ENCODE measurements around the gene TCN2.

Gene TCN2

GRCh38 chr22:30601464-30601863 lies 5.5 kb upstream of the TCN2 start:
- no peaks in the 10 kb centered on the region for H3K79me2 ChIP-seq (ENCODE audit: control insufficient read depth, insufficient read depth, low read length, poor library complexity)
- H3K4ac ChIP-seq (ENCODE audit: low read depth, low read length), result no peak overlapping the region
- no peaks in the 10 kb centered on the region for H3K9me3 ChIP-seq (ENCODE audit: insufficient read depth, low read depth, low read length)
- H2BK12ac ChIP-seq (ENCODE audit: low read length), result no peak overlapping the region
- no peak overlapping the region for H3K18ac ChIP-seq (ENCODE audit: low read length)
- no CpG with 5 or more reads among the region's 5 CpGs for WGBS (ENCODE audit: extremely low coverage, insufficient coverage, insufficient read length)
- no peaks in the 10 kb centered on the region for H3K27me3 ChIP-seq (ENCODE audit: insufficient read depth, low read length)
- no peak overlapping the region for H3K14ac ChIP-seq (ENCODE audit: low read length)
- no peak overlapping the region for H2AK5ac ChIP-seq (ENCODE audit: low read length)
- no peak overlapping the region for H3K4me2 ChIP-seq (ENCODE audit: low read length)
- no peak overlapping the region for H4K91ac ChIP-seq (ENCODE audit: low read depth, low read length)
- H4K8ac ChIP-seq (ENCODE audit: low read depth, low read length), result no peak overlapping the region
- no peak overlapping the region for H2AFZ ChIP-seq (ENCODE audit: insufficient read depth, low read length, poor library complexity)
- H2BK120ac ChIP-seq (ENCODE audit: insufficient read depth, low read length, poor library complexity), result no peak overlapping the region
- H3K9ac ChIP-seq (ENCODE audit: low read length), result no peak overlapping the region
- no peak overlapping the region for H3K23ac ChIP-seq (ENCODE audit: low read length)
- no peak overlapping the region for H2BK5ac ChIP-seq (ENCODE audit: low read depth, low read length, poor library complexity)
- H3K36me3 ChIP-seq (ENCODE audit: control insufficient read depth in 1 of 2, insufficient read depth in 2 of 2, low read length in 2 of 2), result no peaks in the 10 kb centered on the region
- H4K12ac ChIP-seq (ENCODE audit: low read depth, low read length), result no peak overlapping the region
- no peak for DNase-seq
- H3K27ac ChIP-seq (ENCODE audit: low read depth, low read length), result no peak overlapping the region
- peaks cover 2% of the 10 kb centered on the region for H3K79me1 ChIP-seq (ENCODE audit: low read length)
- H3K4me1 ChIP-seq (ENCODE audit: control insufficient read depth in 1 of 2, insufficient read depth in 2 of 2, low read length in 2 of 2), result no peaks in the 10 kb centered on the region
- H3K4me3 ChIP-seq (ENCODE audit: low read depth, low read length), result no peak overlapping the region

- no peak overlapping the region for H3K4me3 ChIP-seq (ENCODE audit: low read depth, low read length)
- H3K79me1 ChIP-seq (ENCODE audit: low read length), result peaks cover 5% of the 10 kb centered on the region
- H3K36me3 ChIP-seq (ENCODE audit: control insufficient read depth in 1 of 2, insufficient read depth in 2 of 2, low read length in 2 of 2), result no peaks in the 10 kb centered on the region
- H3K18ac ChIP-seq (ENCODE audit: low read length), result no peak overlapping the region
- H2BK12ac ChIP-seq (ENCODE audit: low read length), result no peak overlapping the region
- no peak overlapping the region for H2AFZ ChIP-seq (ENCODE audit: insufficient read depth, low read length, poor library complexity)
- no peak overlapping the region for H3K14ac ChIP-seq (ENCODE audit: low read length)
- H2BK5ac ChIP-seq (ENCODE audit: low read depth, low read length, poor library complexity), result no peak overlapping the region
- H4K91ac ChIP-seq (ENCODE audit: low read depth, low read length), result no peak overlapping the region
- H4K12ac ChIP-seq (ENCODE audit: low read depth, low read length), result no peak overlapping the region
- no peaks in the 10 kb centered on the region for H3K9me3 ChIP-seq (ENCODE audit: insufficient read depth, low read depth, low read length)
- H3K9ac ChIP-seq (ENCODE audit: low read length), result no peak overlapping the region
- no peak overlapping the region for H2AK5ac ChIP-seq (ENCODE audit: low read length)
- peak in 1 of 2 donors; percentile 59 for DNase-seq
- H3K23ac ChIP-seq (ENCODE audit: low read length), result no peak overlapping the region
- H3K27me3 ChIP-seq (ENCODE audit: insufficient read depth, low read length), result no peaks in the 10 kb centered on the region
- H3K79me2 ChIP-seq (ENCODE audit: control insufficient read depth, insufficient read depth, low read length, poor library complexity), result peaks cover 2% of the 10 kb centered on the region
- no CpG with 5 or more reads among the region's 3 CpGs for WGBS (ENCODE audit: extremely low coverage, insufficient coverage, insufficient read length)
- H2BK120ac ChIP-seq (ENCODE audit: insufficient read depth, low read length, poor library complexity), result no peak overlapping the region
- H3K4me1 ChIP-seq (ENCODE audit: control insufficient read depth in 1 of 2, insufficient read depth in 2 of 2, low read length in 2 of 2), result peaks cover 2 to 3% of the 10 kb centered on the region in 2 experiments
- no peak overlapping the region for H3K4ac ChIP-seq (ENCODE audit: low read depth, low read length)
- no peak overlapping the region for H4K8ac ChIP-seq (ENCODE audit: low read depth, low read length)
- no peak overlapping the region for H3K4me2 ChIP-seq (ENCODE audit: low read length)
- no peak overlapping the region for H3K27ac ChIP-seq (ENCODE audit: low read depth, low read length)
These were observed 4.9 kb upstream of the TCN2 start for GRCh38 chr22:30602049-30602448.

- H3K14ac ChIP-seq (ENCODE audit: low read length), result no peak overlapping the region
- H3K18ac ChIP-seq (ENCODE audit: low read length), result no peak overlapping the region
- no peaks in the 10 kb centered on the region for H3K36me3 ChIP-seq (ENCODE audit: control insufficient read depth in 1 of 2, insufficient read depth in 2 of 2, low read length in 2 of 2)
- peaks cover 2% of the 10 kb centered on the region for H3K79me2 ChIP-seq (ENCODE audit: control insufficient read depth, insufficient read depth, low read length, poor library complexity)
- peaks cover 5% of the 10 kb centered on the region in 2 experiments for H3K4me1 ChIP-seq (ENCODE audit: control insufficient read depth in 1 of 2, insufficient read depth in 2 of 2, low read length in 2 of 2)
- no peak overlapping the region for H4K91ac ChIP-seq (ENCODE audit: low read depth, low read length)
- no peak overlapping the region for H2BK12ac ChIP-seq (ENCODE audit: low read length)
- H3K9ac ChIP-seq (ENCODE audit: low read length), result no peak overlapping the region
- H3K23ac ChIP-seq (ENCODE audit: low read length), result no peak overlapping the region
- no peak overlapping the region for H2AFZ ChIP-seq (ENCODE audit: insufficient read depth, low read length, poor library complexity)
- no peak overlapping the region for H2AK5ac ChIP-seq (ENCODE audit: low read length)
- no peak for DNase-seq
- no peaks in the 10 kb centered on the region for H3K27me3 ChIP-seq (ENCODE audit: insufficient read depth, low read length)
- H3K9me3 ChIP-seq (ENCODE audit: insufficient read depth, low read depth, low read length), result no peaks in the 10 kb centered on the region
- peaks cover 5% of the 10 kb centered on the region for H3K79me1 ChIP-seq (ENCODE audit: low read length)
- no peak overlapping the region for H4K12ac ChIP-seq (ENCODE audit: low read depth, low read length)
- H3K4ac ChIP-seq (ENCODE audit: low read depth, low read length), result no peak overlapping the region
- H2BK5ac ChIP-seq (ENCODE audit: low read depth, low read length, poor library complexity), result no peak overlapping the region
- WGBS (ENCODE audit: extremely low coverage, insufficient coverage, insufficient read length), result no CpG with 5 or more reads among the region's 3 CpGs
- no peak overlapping the region for H2BK120ac ChIP-seq (ENCODE audit: insufficient read depth, low read length, poor library complexity)
- H4K8ac ChIP-seq (ENCODE audit: low read depth, low read length), result no peak overlapping the region
- no peak overlapping the region for H3K27ac ChIP-seq (ENCODE audit: low read depth, low read length)
- H3K4me2 ChIP-seq (ENCODE audit: low read length), result no peak overlapping the region
- H3K4me3 ChIP-seq (ENCODE audit: low read depth, low read length), result no peak overlapping the region
These were observed 3.2 kb upstream of the TCN2 start for GRCh38 chr22:30603801-30604200.

- no CpG with 5 or more reads among the region's 2 CpGs for WGBS (ENCODE audit: extremely low coverage, insufficient coverage, insufficient read length)
These were observed 2.3 kb upstream of the TCN2 start for GRCh38 chr22:30604723-30605122.

More at GRCh38 chr22:30604723-30605122, 2.3 kb upstream of the TCN2 start:
- Histone ChIP-seq H3K4me3 (ENCODE audit: low read depth, low read length) (no peak overlapping the region), H3K79me1 (ENCODE audit: low read length) (peaks cover 7% of the 10 kb centered on the region), H3K4me1 (ENCODE audit: control insufficient read depth in 1 of 2, insufficient read depth in 2 of 2, low read length in 2 of 2) (peaks cover 9 to 11% of the 10 kb centered on the region in 2 experiments), H3K23ac (ENCODE audit: low read length) (no peak overlapping the region), H4K12ac (ENCODE audit: low read depth, low read length) (no peak overlapping the region), H2BK120ac (ENCODE audit: insufficient read depth, low read length, poor library complexity) (no peak overlapping the region), H3K4ac (ENCODE audit: low read depth, low read length) (no peak overlapping the region), H3K4me2 (ENCODE audit: low read length) (no peak overlapping the region), H4K91ac (ENCODE audit: low read depth, low read length) (no peak overlapping the region), H3K27me3 (ENCODE audit: insufficient read depth, low read length) (no peaks in the 10 kb centered on the region), H2BK5ac (ENCODE audit: low read depth, low read length, poor library complexity) (no peak overlapping the region), H3K9me3 (ENCODE audit: insufficient read depth, low read depth, low read length) (no peaks in the 10 kb centered on the region), H3K79me2 (ENCODE audit: control insufficient read depth, insufficient read depth, low read length, poor library complexity) (peaks cover 2% of the 10 kb centered on the region), H4K8ac (ENCODE audit: low read depth, low read length) (no peak overlapping the region), H3K18ac (ENCODE audit: low read length) (no peak overlapping the region), H3K9ac (ENCODE audit: low read length) (no peak overlapping the region), H3K36me3 (ENCODE audit: control insufficient read depth in 1 of 2, insufficient read depth in 2 of 2, low read length in 2 of 2) (no peaks in the 10 kb centered on the region), H3K14ac (ENCODE audit: low read length) (no peak overlapping the region), H2BK12ac (ENCODE audit: low read length) (no peak overlapping the region), H3K27ac (ENCODE audit: low read depth, low read length) (no peak overlapping the region), H2AK5ac (ENCODE audit: low read length) (no peak overlapping the region), H2AFZ (ENCODE audit: insufficient read depth, low read length, poor library complexity) (no peak overlapping the region)
- no peak for DNase-seq

All from trophoblast cell (in vitro differentiated cells and primary cell).